ENCODE measurements around the gene RIC8B.

Gene RIC8B

GRCh38 chr12:106816231-106816630, 41.7 kb downstream of the RIC8B start:
- Histone ChIP-seq H3K9ac (ENCODE audit: low read depth, low read length) (no peak overlapping the region), H3K4me1 (ENCODE audit: control insufficient read depth, insufficient read depth, low read length) (peaks cover 17% of the 10 kb centered on the region), H3K4me3 (ENCODE audit: low read depth, low read length) (no peak overlapping the region), H3K27me3 (ENCODE audit: control insufficient read depth, insufficient read depth, low read length) (no peaks in the 10 kb centered on the region), H3K36me3 (ENCODE audit: control insufficient read depth, insufficient read depth, low read length) (no peaks in the 10 kb centered on the region), H3K9me3 (ENCODE audit: control insufficient read depth, insufficient read depth, low read length) (no peaks in the 10 kb centered on the region)

DNA sequence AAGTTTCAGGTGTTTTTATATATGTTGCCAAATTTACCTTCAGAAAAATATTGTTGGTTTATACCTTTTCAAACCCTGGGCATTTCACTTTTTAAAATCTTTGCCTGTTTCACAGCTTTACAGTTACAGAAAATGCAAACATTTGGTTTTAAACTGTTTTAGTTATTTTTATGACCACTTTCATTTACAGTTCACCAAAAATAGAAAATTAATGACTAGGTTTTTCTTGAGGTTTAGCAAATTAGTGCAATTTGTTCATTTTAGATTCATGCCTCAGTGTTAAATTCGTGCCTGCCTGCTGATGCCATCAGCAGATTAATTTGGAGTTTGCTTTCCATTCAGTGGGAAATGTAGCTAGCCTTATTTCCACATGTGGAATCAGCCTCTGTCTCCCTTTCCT, 45.5 kb downstream of the RIC8B start:
- H3K4me1 ChIP-seq (ENCODE audit: control insufficient read depth, insufficient read depth, low read length), result peaks cover 14% of the 10 kb centered on the region
- H3K36me3 ChIP-seq (ENCODE audit: control insufficient read depth, insufficient read depth, low read length), result no peaks in the 10 kb centered on the region
- no peaks in the 10 kb centered on the region for H3K9me3 ChIP-seq (ENCODE audit: control insufficient read depth, insufficient read depth, low read length)
- H3K27me3 ChIP-seq (ENCODE audit: control insufficient read depth, insufficient read depth, low read length), result no peaks in the 10 kb centered on the region
- H3K9ac ChIP-seq (ENCODE audit: low read depth, low read length), result no peak overlapping the region
- H3K4me3 ChIP-seq (ENCODE audit: low read depth, low read length), result no peak overlapping the region

DNA sequence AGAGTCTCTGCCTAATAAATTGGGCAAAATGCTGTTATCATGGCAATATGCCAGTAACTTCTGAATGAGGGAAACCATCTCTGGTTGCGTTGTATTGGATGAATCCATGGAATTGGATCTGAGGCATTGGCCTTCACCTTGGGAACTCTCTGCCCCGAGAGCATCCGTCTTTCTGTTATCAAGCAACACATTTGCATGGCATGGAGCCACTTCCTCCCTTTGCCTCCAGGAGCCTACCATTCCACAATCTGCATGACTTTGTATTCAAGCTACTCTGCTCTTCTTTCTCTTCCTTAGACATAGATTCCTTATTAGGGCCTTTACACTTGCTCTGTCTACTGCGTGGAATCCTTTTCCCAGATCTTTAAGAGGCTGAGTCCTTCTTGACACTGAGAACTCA, 57.2 kb downstream of the RIC8B start:
- Histone ChIP-seq H3K27me3 (ENCODE audit: control insufficient read depth, insufficient read depth, low read length) (no peaks in the 10 kb centered on the region), H3K36me3 (ENCODE audit: control insufficient read depth, insufficient read depth, low read length) (no peaks in the 10 kb centered on the region), H3K4me3 (ENCODE audit: low read depth, low read length) (no peak overlapping the region), H3K9me3 (ENCODE audit: control insufficient read depth, insufficient read depth, low read length) (no peaks in the 10 kb centered on the region), H3K9ac (ENCODE audit: low read depth, low read length) (no peak overlapping the region), H3K4me1 (ENCODE audit: control insufficient read depth, insufficient read depth, low read length) (no peaks in the 10 kb centered on the region)

DNA sequence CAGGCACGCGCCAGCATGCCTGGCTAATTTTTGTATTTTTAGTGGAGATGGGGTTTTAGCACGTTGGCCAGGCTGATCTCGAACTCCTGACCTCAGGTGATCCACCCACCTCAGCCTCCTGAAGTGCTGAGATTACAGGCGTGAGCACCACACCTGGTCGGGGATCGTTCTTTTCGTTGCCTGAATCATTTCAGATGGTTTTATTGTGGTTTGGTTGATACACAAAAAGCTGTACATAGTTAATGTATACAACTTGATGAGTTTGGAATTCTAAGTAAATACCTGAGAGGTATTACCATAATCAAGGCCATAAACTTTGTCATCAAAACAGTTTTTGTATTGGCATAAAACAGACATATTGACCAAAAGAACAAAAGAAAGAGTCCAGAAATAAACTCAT, 63.3 kb downstream of the RIC8B start:
- H3K9me3 ChIP-seq (ENCODE audit: control insufficient read depth, insufficient read depth, low read length), result no peaks in the 10 kb centered on the region
- H3K4me3 ChIP-seq (ENCODE audit: low read depth, low read length), result no peak overlapping the region
- H3K4me1 ChIP-seq (ENCODE audit: control insufficient read depth, insufficient read depth, low read length), result peaks cover 7% of the 10 kb centered on the region
- H3K27me3 ChIP-seq (ENCODE audit: control insufficient read depth, insufficient read depth, low read length), result no peaks in the 10 kb centered on the region
- no peak overlapping the region for H3K9ac ChIP-seq (ENCODE audit: low read depth, low read length)
- H3K36me3 ChIP-seq (ENCODE audit: control insufficient read depth, insufficient read depth, low read length), result no peaks in the 10 kb centered on the region

GRCh38 chr12:106839333-106839732, 64.9 kb downstream of the RIC8B start:
- Histone ChIP-seq H3K4me1 (ENCODE audit: control insufficient read depth, insufficient read depth, low read length) (peaks cover 7% of the 10 kb centered on the region), H3K9me3 (ENCODE audit: control insufficient read depth, insufficient read depth, low read length) (no peaks in the 10 kb centered on the region), H3K27me3 (ENCODE audit: control insufficient read depth, insufficient read depth, low read length) (no peaks in the 10 kb centered on the region), H3K9ac (ENCODE audit: low read depth, low read length) (no peak overlapping the region), H3K4me3 (ENCODE audit: low read depth, low read length) (no peak overlapping the region), H3K36me3 (ENCODE audit: control insufficient read depth, insufficient read depth, low read length) (no peaks in the 10 kb centered on the region)

GRCh38 chr12:106840243-106840642, 65.8 kb downstream of the RIC8B start:
- H3K27me3 ChIP-seq (ENCODE audit: control insufficient read depth, insufficient read depth, low read length), result no peaks in the 10 kb centered on the region
- H3K4me3 ChIP-seq (ENCODE audit: low read depth, low read length), result no peak overlapping the region
- no peaks in the 10 kb centered on the region for H3K9me3 ChIP-seq (ENCODE audit: control insufficient read depth, insufficient read depth, low read length)
- no peak overlapping the region for H3K9ac ChIP-seq (ENCODE audit: low read depth, low read length)
- H3K36me3 ChIP-seq (ENCODE audit: control insufficient read depth, insufficient read depth, low read length), result no peaks in the 10 kb centered on the region
- H3K4me1 ChIP-seq (ENCODE audit: control insufficient read depth, insufficient read depth, low read length), result peaks cover 7% of the 10 kb centered on the region

DNA sequence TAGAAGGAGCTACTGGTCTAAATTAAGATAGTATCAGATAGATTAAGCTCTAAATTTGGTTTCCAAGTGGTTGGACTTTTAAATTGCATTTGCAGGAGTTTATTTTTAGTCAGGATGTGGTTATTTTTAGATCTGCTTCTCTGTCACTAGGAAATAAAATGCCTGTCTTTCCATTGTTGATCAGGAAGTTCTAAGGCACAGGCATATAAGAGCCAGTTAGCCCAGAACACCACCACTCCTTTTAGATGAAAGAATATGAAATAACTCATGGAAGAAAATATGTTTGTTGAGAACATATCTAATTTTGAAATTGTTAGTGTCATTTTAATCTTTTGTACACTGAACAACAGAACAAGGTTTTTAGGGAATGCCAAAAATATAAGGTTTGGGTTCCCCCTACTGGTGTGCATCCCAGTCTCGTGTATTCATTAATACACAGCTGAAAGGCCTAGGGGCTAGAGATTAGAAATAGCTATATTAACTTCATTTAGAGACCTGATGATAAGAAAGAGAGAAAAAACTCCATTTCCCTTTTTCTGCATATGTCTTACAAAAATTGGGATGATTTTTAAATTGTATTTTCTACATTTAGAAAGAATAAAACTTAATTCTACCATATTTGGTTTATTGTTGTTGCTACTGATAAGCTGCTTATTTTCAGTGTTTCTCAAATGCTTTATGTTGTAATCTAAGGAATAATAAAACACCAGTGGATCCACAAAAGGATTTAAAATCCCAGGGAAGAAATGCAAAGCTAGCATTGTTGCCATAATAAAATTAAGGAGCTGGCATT, 67.2 kb downstream of the RIC8B start:
- Histone ChIP-seq H3K4me1 (ENCODE audit: control insufficient read depth, insufficient read depth, low read length) (peaks cover 7% of the 10 kb centered on the region), H3K9me3 (ENCODE audit: control insufficient read depth, insufficient read depth, low read length) (no peaks in the 10 kb centered on the region), H3K36me3 (ENCODE audit: control insufficient read depth, insufficient read depth, low read length) (no peaks in the 10 kb centered on the region), H3K4me3 (ENCODE audit: low read depth, low read length) (no peak overlapping the region), H3K27me3 (ENCODE audit: control insufficient read depth, insufficient read depth, low read length) (no peaks in the 10 kb centered on the region), H3K9ac (ENCODE audit: low read depth, low read length) (no peak overlapping the region)

DNA sequence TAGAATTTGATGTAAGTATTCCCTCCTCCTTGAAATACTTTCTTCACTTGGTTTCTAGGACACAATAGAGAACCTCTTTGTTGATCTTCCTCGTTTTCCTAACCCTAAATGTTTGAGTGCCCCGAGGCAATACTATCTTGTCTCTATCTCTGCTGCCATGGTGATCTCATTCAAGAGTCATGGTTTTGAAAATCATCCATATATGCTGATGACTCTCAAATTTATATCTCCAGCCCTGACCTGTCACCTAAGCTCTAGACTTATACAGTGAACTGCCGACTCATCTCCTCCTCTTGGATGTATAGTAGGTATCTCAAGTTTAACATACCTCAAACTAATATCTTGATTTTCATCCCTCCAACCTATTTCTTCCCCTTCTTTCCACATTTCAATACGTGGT, 71.4 kb downstream of the RIC8B start:
- Histone ChIP-seq H3K36me3 (ENCODE audit: control insufficient read depth, insufficient read depth, low read length) (no peaks in the 10 kb centered on the region), H3K9ac (ENCODE audit: low read depth, low read length) (no peak overlapping the region), H3K27me3 (ENCODE audit: control insufficient read depth, insufficient read depth, low read length) (no peaks in the 10 kb centered on the region), H3K4me3 (ENCODE audit: low read depth, low read length) (no peak overlapping the region), H3K9me3 (ENCODE audit: control insufficient read depth, insufficient read depth, low read length) (no peaks in the 10 kb centered on the region), H3K4me1 (ENCODE audit: control insufficient read depth, insufficient read depth, low read length) (no peaks in the 10 kb centered on the region)

- H3K4me1 ChIP-seq (ENCODE audit: control insufficient read depth, insufficient read depth, low read length), result no peaks in the 10 kb centered on the region
- H3K36me3 ChIP-seq (ENCODE audit: control insufficient read depth, insufficient read depth, low read length), result no peaks in the 10 kb centered on the region
- no peaks in the 10 kb centered on the region for H3K27me3 ChIP-seq (ENCODE audit: control insufficient read depth, insufficient read depth, low read length)
- H3K9ac ChIP-seq (ENCODE audit: low read depth, low read length), result no peak overlapping the region
- no peak overlapping the region for H3K4me3 ChIP-seq (ENCODE audit: low read depth, low read length)
- no peaks in the 10 kb centered on the region for H3K9me3 ChIP-seq (ENCODE audit: control insufficient read depth, insufficient read depth, low read length)
Observed at GRCh38 chr12:106847861-106848260, 73.4 kb downstream of the RIC8B start.

DNA sequence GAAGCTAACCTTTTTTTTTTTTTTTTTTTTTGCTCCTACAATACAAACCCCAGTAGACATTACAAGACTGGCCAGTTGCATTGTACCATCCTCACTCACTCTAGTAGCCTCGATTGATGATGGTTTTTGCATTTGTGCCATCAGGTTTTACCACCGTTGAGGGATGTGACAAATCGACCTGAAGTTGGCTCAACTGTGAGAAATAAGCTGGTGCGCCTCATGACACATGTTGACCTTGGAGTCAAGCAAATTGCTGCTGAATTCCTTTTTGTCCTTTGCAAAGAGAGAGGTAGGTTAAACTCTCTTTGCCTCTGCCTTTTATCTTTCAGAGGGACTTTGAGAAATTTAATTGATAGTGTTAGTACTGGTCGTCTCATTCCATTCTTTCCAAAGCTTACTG, 76.8 kb downstream of the RIC8B start:
- no peaks in the 10 kb centered on the region for H3K27me3 ChIP-seq (ENCODE audit: control insufficient read depth, insufficient read depth, low read length)
- no peaks in the 10 kb centered on the region for H3K36me3 ChIP-seq (ENCODE audit: control insufficient read depth, insufficient read depth, low read length)
- no peaks in the 10 kb centered on the region for H3K4me1 ChIP-seq (ENCODE audit: control insufficient read depth, insufficient read depth, low read length)
- H3K9me3 ChIP-seq (ENCODE audit: control insufficient read depth, insufficient read depth, low read length), result no peaks in the 10 kb centered on the region
- H3K4me3 ChIP-seq (ENCODE audit: low read depth, low read length), result no peak overlapping the region
- no peak overlapping the region for H3K9ac ChIP-seq (ENCODE audit: low read depth, low read length)

- Histone ChIP-seq H3K9ac (ENCODE audit: low read depth, low read length) (no peak overlapping the region), H3K36me3 (ENCODE audit: control insufficient read depth, insufficient read depth, low read length) (no peaks in the 10 kb centered on the region), H3K9me3 (ENCODE audit: control insufficient read depth, insufficient read depth, low read length) (no peaks in the 10 kb centered on the region), H3K4me1 (ENCODE audit: control insufficient read depth, insufficient read depth, low read length) (no peaks in the 10 kb centered on the region), H3K27me3 (ENCODE audit: control insufficient read depth, insufficient read depth, low read length) (no peaks in the 10 kb centered on the region), H3K4me3 (ENCODE audit: low read depth, low read length) (no peak overlapping the region)
Observed at GRCh38 chr12:106854723-106855122, 80.2 kb downstream of the RIC8B start.

- no peaks in the 10 kb centered on the region for H3K4me1 ChIP-seq (ENCODE audit: control insufficient read depth, insufficient read depth, low read length)
- no peak overlapping the region for H3K4me3 ChIP-seq (ENCODE audit: low read depth, low read length)
- H3K27me3 ChIP-seq (ENCODE audit: control insufficient read depth, insufficient read depth, low read length), result no peaks in the 10 kb centered on the region
- no peak overlapping the region for H3K9ac ChIP-seq (ENCODE audit: low read depth, low read length)
- H3K9me3 ChIP-seq (ENCODE audit: control insufficient read depth, insufficient read depth, low read length), result no peaks in the 10 kb centered on the region
- no peaks in the 10 kb centered on the region for H3K36me3 ChIP-seq (ENCODE audit: control insufficient read depth, insufficient read depth, low read length)
Observed at GRCh38 chr12:106855221-106855758, 80.8 kb downstream of the RIC8B start.
